Upper lobe of right lung (tissue), 1 donor: Measurements from ENCODE around the gene FGD5. TPM values are rescaled to one million over a fixed set of nuclear protein-coding genes. Genes with fewer than 3 reads are reported as not detected.

ENCODE experiments used
- ATAC-seq: fragments of 200-7000 bp; cut with Tn5 transposase; one replicate; pipeline ENCODE4 v1.9.1; 2020; ENCODE audit warnings: mild to moderate bottlenecking, moderate library complexity
- DNase-seq: peaks from one replicate; pipeline ENCODE4 v3.0.0-alpha.2; 2020
- H3K27ac ChIP-seq: fragments of 200-600 bp; one replicate; pipeline ENCODE4 v1.8.0; 2022
- H3K27me3 ChIP-seq: fragments of 200-600 bp; one replicate; pipeline ENCODE4 v1.8.0; 2022; ENCODE audit warnings: mild to moderate bottlenecking
- H3K36me3 ChIP-seq: fragments of 200-600 bp; one replicate; pipeline ENCODE4 v1.8.0; 2022
- H3K4me1 ChIP-seq: fragments of 200-600 bp; one replicate; pipeline ENCODE4 v1.8.0; 2022
- H3K4me3 ChIP-seq: fragments of 200-600 bp; one replicate; pipeline ENCODE4 v1.8.0; 2022; ENCODE audit warnings: mild to moderate bottlenecking
- H3K9me3 ChIP-seq: fragments of 200-600 bp; one replicate; pipeline ENCODE4 v1.8.0; 2022
- CTCF ChIP-seq: fragments of 200-600 bp; IDR thresholded peaks from one replicate; pipeline ENCODE4 v1.8.0; 2022; ENCODE audit warnings: antibody characterized with exemption
- intact Hi-C: fragments of 100-400 bp; cut with DNase I; formaldehyde crosslinking; loops from one replicate; pipeline ENCODE4 v1.11.0; 2022
- total RNA-seq: library from RNA; stranded (reverse); fragmentation: NEBNext Ultra II Directional; extraction: Animal tissue kit (Norgen Biotek cat#: 25700); gene quantifications from one replicate; pipeline ENCODE4 v1.2.1, GENCODE V29; 2021
- donor health status: DM: no; HTN: yes; CAD: no; lungs with severe emphysema.

Gene FGD5
- total RNA-seq, 1 donor from 2014 or later: 84.2 TPM

DNA sequence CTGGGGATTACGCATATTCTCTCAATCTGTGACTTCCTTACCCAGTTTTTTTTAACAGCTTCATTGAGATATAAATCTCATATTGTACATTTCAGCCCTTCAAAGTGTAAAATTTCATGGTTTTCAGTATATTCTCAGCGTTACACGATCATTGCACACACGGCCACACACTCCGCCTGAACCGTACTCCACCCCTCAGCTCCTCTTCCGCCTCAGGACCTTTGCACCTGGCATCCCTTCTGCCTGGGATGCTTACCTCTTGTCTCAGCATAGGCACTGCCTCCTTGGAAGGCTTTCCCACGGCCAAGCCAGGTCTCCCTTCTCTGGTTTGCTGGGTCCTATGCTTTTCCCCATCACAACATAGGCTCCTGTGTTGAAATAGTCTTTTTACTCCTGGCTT is 71.2 kb downstream of the FGD5 start:
- Histone ChIP-seq H3K27me3 (no peaks in the 10 kb centered on the region), H3K27ac (no peak overlapping the region), H3K9me3 (no peaks in the 10 kb centered on the region), H3K36me3 (no peaks in the 10 kb centered on the region), H3K4me1 (peaks cover 9% of the 10 kb centered on the region), H3K4me3 (no peak overlapping the region)
- ATAC-seq (no peak), DNase-seq (no peak)
- TF ChIP-seq CTCF: no peak
- intact Hi-C loops: no loop called here

GRCh38 chr3:14890476-14890875 is 71.7 kb downstream of the FGD5 start:
- Histone ChIP-seq H3K36me3 (no peaks in the 10 kb centered on the region), H3K27ac (no peak overlapping the region), H3K4me3 (no peak overlapping the region), H3K4me1 (peaks cover 9% of the 10 kb centered on the region), H3K9me3 (no peaks in the 10 kb centered on the region), H3K27me3 (no peaks in the 10 kb centered on the region)
- TF ChIP-seq CTCF: no peak
- DNase-seq (no peak), ATAC-seq (no peak)
- intact Hi-C loops: no loop called here

DNA sequence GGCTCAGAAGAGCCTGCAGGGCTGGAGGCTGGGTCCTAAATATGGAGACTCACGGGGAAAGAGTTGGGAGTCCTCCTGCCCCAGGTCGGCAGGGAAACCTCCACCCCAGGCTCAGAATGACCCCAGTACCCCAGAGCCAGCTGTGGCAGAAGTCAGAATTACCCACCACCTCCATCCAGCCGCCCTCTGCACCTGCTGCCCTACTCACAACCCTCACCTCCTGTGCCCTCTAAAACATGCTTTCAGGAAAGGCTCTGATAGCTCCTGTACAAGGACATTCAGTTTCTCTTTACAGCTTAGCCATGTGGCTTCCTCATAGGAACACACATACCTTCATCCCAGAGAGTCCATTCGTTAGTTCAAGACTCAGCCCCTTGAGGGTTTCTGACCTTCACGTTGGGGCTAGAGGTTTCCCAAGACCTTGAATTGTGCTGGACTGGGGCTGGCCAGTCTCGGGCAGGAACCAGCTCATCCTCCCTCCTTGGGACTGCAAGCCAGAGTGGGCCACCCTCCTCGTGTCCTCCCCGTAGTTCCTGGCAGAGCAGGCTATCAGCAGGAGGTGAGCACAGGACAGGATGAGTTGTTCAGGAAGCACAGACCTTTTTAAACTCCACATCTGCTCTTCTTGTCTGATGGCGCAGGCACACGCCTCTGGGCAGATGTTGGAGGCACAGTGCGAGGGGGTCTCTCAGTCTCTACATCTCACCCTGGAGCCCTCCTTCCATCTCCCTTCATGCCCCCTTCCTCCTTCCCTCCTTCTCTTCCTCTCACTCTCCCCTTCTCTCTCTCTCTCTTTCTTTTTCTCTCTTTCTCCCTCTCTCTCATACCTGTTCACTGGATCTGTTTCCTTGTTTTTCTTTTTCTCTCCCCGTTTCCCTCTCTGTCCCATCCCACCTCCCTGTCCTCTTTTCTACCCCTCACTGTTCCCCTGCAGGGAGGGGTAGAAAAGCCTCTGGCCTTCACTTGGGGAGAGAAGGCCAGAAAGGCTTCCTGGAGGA is 72.7 kb downstream of the FGD5 start:
- intact Hi-C loops: no loop called here
- peaks cover 9% of the 10 kb centered on the region for H3K4me1 ChIP-seq
- no peak overlapping the region for H3K27ac ChIP-seq
- H3K9me3 ChIP-seq: no peaks in the 10 kb centered on the region
- no peak overlapping the region for H3K4me3 ChIP-seq
- DNase-seq: no peak
- H3K36me3 ChIP-seq: no peaks in the 10 kb centered on the region
- TF ChIP-seq CTCF: no peak
- no peaks in the 10 kb centered on the region for H3K27me3 ChIP-seq
- ATAC-seq: peak; percentile 35

DNA sequence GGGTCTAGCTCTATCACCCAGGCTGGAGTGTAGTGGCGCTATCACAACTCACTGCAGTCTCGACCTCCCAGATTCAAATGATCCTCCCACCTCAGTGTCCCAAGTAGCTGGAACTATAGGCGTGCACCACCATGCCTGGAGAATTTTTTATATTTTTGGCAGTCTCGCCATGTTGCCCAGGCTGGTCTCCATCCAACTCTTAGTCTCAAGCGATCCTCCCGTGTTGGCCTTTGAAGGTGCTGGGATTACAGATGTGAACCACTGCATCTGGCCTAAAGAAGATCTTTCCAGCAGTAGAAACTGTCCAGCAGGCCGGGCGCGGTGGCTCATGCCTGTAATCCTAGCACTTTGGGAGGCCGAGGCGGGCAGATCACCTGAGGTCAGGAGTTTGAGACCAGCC is 73.5 kb downstream of the FGD5 start:
- intact Hi-C loops: no loop called here
- H3K36me3 ChIP-seq: no peaks in the 10 kb centered on the region
- no peak for ATAC-seq
- no peak overlapping the region for H3K4me3 ChIP-seq
- H3K9me3 ChIP-seq: no peaks in the 10 kb centered on the region
- peaks cover 9% of the 10 kb centered on the region for H3K4me1 ChIP-seq
- no peaks in the 10 kb centered on the region for H3K27me3 ChIP-seq
- DNase-seq: no peak
- no peak for TF ChIP-seq CTCF
- H3K27ac ChIP-seq: no peak overlapping the region

- no peaks in the 10 kb centered on the region for H3K27me3 ChIP-seq
- no peak overlapping the region for H3K27ac ChIP-seq
- peaks cover 9% of the 10 kb centered on the region for H3K4me1 ChIP-seq
- intact Hi-C loops: no loop called here
- H3K4me3 ChIP-seq: no peak overlapping the region
- no peak for TF ChIP-seq CTCF
- H3K36me3 ChIP-seq: peaks cover 8% of the 10 kb centered on the region
- H3K9me3 ChIP-seq: no peaks in the 10 kb centered on the region
- ATAC-seq: no peak
- no peak for DNase-seq
Measured at GRCh38 chr3:14894085-14894484, 75.3 kb downstream of the FGD5 start.
